ENCODE results near the gene EME2. TPM values are rescaled to one million over a fixed set of nuclear protein-coding genes. Genes with fewer than 3 reads are reported as not detected.

The EME2 gene
- total RNA-seq, 4 donors from 2014 or later = 5.5 to 10.4 (median 6.5) TPM

- Histone ChIP-seq H3K36me3 (peaks cover 15 to 76% (median 71%) of the 10 kb centered on the region in 4 donors), H3K9me3 (no peaks in the 10 kb centered on the region), H3K4me3 (no peak overlapping the region), H3K4me1 (peaks cover 12 to 41% (median 27%) of the 10 kb centered on the region in 4 donors), H3K27ac (replicated peaks in 1 of 4) (no peak overlapping the region), H3K27me3 (no peaks in the 10 kb centered on the region)
- WGBS = 94% methylated on average over 27 of the region's 38 CpGs
- no peak for TF ChIP-seq EP300 (IDR thresholded peaks at IDR 0.05)
- no peak for TF ChIP-seq POLR2AphosphoS5 (IDR thresholded peaks at IDR 0.05)
- TF ChIP-seq POLR2A (IDR thresholded peaks at IDR 0.05; ENCODE audit: low read depth) = no peak
- no peak for TF ChIP-seq CTCF (IDR thresholded peaks at IDR 0.05)
- no peak for DNase-seq (ENCODE audit: extremely low spot score)
- intact Hi-C loops (cut with DNase I) = loop anchor here (5.0 kb wide), 1 partner anchor 34 kb away; no protein-coding TSS in a partner anchor
Measured at GRCh38 chr16:1788095-1788707, 15.6 kb downstream of the EME2 start.

GRCh38 chr16:1788708-1789100 lies 16.1 kb downstream of the EME2 start:
- Histone ChIP-seq H3K36me3 (peaks cover 15 to 76% (median 71%) of the 10 kb centered on the region in 4 donors), H3K4me3 (no peak overlapping the region), H3K4me1 (peaks cover 8 to 36% (median 23%) of the 10 kb centered on the region in 4 donors), H3K9me3 (no peaks in the 10 kb centered on the region), H3K27ac (replicated peaks in 1 of 4) (no peak overlapping the region), H3K27me3 (no peaks in the 10 kb centered on the region)
- no peak for TF ChIP-seq CTCF (IDR thresholded peaks at IDR 0.05)
- TF ChIP-seq EP300 (IDR thresholded peaks at IDR 0.05) = no peak
- 66% methylated on average over 4 of the region's 19 CpGs for WGBS
- DNase-seq (ENCODE audit: extremely low spot score) = no peak
- intact Hi-C loops (cut with DNase I) = loop anchor here (5.0 kb wide), 1 partner anchor 34 kb away; no protein-coding TSS in a partner anchor

- peaks cover 0 to 27% (median 13%) of the 10 kb centered on the region in 4 donors for H3K4me1 ChIP-seq
- no peak overlapping the region for H3K4me3 ChIP-seq
- peaks cover 15 to 76% (median 71%) of the 10 kb centered on the region in 4 donors for H3K36me3 ChIP-seq
- no peak for DNase-seq (ENCODE audit: extremely low spot score)
- H3K9me3 ChIP-seq = no peaks in the 10 kb centered on the region
- no peaks in the 10 kb centered on the region for H3K27me3 ChIP-seq
- H3K27ac ChIP-seq (replicated peaks in 1 of 4) = no peak overlapping the region
- 89% methylated on average over 19 of the region's 25 CpGs for whole genome bisulfite sequencing
- intact Hi-C loops (cut with DNase I) = loop anchor here (5.0 kb wide), 1 partner anchor 33 kb away; no protein-coding TSS in a partner anchor
- TF ChIP-seq CTCF (IDR thresholded peaks at IDR 0.05) = no peak
Measured at GRCh38 chr16:1789643-1790045, 17.0 kb downstream of the EME2 start.

- no peak for TF ChIP-seq POLR2A (IDR thresholded peaks at IDR 0.05; ENCODE audit: low read depth)
- no peak for TF ChIP-seq EP300 (IDR thresholded peaks at IDR 0.05)
- no peak for TF ChIP-seq POLR2AphosphoS5 (IDR thresholded peaks at IDR 0.05)
- no peak for TF ChIP-seq CTCF (IDR thresholded peaks at IDR 0.05)
- Histone ChIP-seq H3K27ac (replicated peaks in 1 of 4) (no peak overlapping the region), H3K27me3 (no peaks in the 10 kb centered on the region), H3K9me3 (no peaks in the 10 kb centered on the region), H3K4me1 (peaks cover 0 to 21% (median 8%) of the 10 kb centered on the region in 4 donors), H3K36me3 (peaks cover 15 to 73% (median 68%) of the 10 kb centered on the region in 4 donors), H3K4me3 (no peak overlapping the region)
- WGBS = 97% methylated on average over 12 of the region's 15 CpGs
- DNase-seq (ENCODE audit: extremely low spot score) = no peak
- intact Hi-C loops (cut with DNase I) = no loop called here
Measured at GRCh38 chr16:1790261-1790610, 17.6 kb downstream of the EME2 start.
